Stimulated activated CD4-positive, alpha-beta T cell treated with anti-CD3 and anti-CD28 coated beads, Interleukin-2, amount 100 ng/mL, for 48 hours (primary cell): ENCODE measurements around the gene TAGLN2.

ENCODE experiments used
- DNase-seq, 2 donors: peaks; one replicate each; pipeline ENCODE4 v3.0.0-alpha.2; 2020

TAGLN2 gene

DNA sequence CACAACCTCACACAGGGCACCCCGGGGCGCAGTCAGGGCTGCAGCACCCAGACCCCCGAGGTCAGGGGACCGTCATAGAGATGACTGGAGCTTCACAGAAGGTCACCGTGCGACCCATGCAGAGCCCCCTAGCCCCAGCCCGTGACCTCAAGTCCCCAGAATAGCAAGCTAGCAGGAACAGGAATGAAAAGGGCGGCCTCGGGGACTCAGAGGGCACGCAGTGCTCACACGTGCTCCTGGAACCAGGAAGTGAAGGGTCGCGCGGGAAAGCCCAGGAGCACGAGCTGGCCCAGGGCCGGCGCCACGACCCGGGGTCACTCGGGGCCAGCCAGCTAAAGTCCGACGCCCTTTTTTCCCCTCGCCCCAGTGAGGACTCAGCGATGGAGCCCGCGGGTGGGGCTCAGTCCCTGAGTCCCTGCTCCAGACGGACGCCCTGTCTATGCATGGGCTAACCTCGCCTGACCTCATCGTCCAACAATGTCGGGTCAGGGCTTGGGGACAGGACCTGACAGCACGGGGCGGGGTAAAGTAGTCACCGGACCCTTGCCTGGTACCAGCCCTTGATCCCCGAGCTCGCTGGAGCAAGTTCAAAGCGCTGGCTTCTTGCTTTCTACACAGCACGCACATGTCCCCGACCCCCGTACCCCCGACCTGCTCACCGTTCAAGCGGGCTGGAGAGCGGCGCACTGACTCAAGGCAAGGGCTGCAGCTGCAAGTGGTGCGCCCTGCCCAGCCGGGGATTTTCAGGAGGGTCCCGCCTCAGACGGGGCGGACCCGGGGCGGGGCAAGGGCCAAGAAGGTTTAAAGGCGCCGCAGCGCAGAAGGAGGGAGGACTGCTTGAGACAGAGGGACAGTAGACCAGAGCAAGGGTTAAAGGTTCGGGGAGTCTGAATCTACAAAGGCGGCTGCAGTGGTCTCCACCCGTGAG lies at the start of gene TAGLN2:
TSS of gene TAGLN2 (minus strand) at position 717 of the 928 bp plus-strand sequence. CDS start 4,998 bp downstream, outside the sequence.
- DNase-seq = peak; percentile 84 to 85

DNA sequence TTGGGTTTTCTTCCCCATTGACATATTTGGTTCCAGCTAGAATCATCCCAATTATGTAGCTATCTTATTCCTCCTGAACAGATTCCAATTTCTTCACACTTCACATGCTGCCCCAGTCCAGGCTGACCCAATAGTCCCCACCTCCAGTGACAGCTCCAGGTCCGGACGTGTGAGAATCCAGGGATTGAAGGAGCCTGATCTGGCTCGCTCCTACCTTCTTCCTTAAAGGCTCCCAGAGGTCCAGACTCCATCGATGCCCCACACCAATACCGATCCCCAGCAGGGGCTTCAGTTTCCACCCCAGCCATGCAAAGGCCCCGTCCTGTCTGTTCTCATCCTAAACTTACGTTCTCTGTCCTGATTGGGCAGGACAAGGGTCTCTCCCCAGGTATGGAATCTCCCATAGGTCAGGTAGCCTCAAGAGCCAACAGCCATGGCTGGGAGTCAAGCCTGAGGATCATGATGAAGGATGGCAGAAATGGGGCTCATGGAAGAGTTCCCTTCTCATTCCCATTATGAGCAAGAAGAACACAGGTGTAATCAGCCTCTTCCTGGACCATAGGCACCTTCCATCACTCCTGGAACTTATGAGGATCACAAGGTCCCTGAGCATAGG lies 49.2 kb upstream of the TAGLN2 start:
- DNase-seq = no peak

- no peak for DNase-seq
These were observed 48.1 kb upstream of the TAGLN2 start for GRCh38 chr1:159973350-159973940.

- no peak for DNase-seq
These were observed 47.3 kb upstream of the TAGLN2 start for GRCh38 chr1:159972443-159973205.

DNA sequence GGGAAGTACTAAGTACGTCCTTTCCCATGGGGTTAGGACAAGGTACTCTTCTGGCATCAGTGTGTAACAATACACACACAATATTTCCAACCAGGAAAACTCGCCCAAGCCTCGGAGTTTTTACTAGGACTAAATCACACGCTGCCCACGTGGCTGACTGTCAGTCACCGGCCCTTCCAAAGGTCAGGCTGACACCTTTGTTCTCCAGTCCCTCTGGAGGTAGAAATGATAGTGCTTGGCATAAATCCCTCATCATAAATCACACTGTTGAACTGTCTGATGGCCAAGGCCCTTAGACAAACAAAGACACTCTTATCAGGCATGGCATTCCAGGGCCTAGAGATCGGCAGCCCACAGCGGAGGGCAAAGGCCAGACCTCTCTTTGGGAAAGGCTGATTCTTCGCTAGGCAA lies 45.6 kb upstream of the TAGLN2 start:
- DNase-seq = no peak

GRCh38 chr1:159968901-159969300 lies 43.6 kb upstream of the TAGLN2 start:
- no peak for DNase-seq

GRCh38 chr1:159965263-159965662 lies 40.0 kb upstream of the TAGLN2 start:
- DNase-seq = no peak

- DNase-seq = no peak
These were observed 38.8 kb upstream of the TAGLN2 start for GRCh38 chr1:159964144-159964543.

DNA sequence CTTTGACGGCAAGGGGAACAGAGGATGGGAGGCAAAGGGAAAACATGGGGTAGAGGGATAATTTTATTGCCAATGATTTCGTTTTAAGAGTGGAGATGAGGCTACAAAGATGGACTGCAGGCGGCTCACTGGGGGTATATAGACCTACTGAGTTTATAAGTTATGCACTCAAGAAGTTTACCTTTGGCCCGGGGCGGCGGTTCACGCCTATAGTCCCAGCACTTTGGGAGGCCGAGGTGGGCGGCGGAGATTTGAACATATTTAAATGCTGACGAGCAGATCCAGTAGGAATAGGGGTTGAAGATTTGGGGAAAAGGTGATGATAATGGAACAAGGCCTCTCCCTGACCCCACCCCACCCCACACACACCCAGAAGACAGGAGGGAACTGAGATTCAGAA lies 36.9 kb upstream of the TAGLN2 start:
- DNase-seq = no peak

GRCh38 chr1:159961636-159962035 lies 36.3 kb upstream of the TAGLN2 start:
- DNase-seq = no peak

DNA sequence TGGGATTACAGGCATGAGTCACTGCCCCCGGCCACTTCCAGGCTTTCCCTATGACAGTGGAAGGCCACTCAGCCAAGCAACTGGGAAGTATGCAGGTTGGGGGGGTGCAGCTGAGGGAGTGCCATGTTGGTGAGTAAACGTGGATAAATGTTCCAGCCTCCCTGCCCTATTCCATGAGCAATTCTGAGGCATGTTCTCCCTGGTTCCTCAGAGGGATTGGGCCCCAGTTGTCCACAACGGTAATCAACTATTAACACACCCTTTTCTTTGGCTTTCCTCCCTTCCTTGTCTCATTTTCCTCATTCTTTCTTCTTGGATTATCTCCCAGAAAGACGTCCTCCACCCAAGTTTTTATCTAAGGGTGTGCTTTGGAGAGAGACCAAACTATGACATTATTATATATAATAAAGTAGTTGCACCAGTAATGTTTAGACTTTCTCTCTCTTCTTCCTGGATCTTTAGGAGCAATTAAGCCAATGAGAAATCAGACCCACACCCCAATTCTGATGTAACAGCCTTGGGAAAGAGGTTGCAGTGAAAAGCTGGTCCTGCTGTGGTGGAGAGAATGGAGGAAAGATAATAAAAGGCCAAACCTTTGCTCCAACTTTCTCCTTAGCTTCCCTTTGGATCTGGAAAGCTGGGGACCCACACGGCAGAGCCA lies 35.5 kb upstream of the TAGLN2 start:
- DNase-seq = no peak

- DNase-seq = no peak
These were observed 34.1 kb upstream of the TAGLN2 start for GRCh38 chr1:159959451-159959850.

- DNase-seq = no peak
These were observed 33.5 kb upstream of the TAGLN2 start for GRCh38 chr1:159958719-159959380.

- no peak for DNase-seq
These were observed 32.5 kb upstream of the TAGLN2 start for GRCh38 chr1:159957824-159958268.

DNA sequence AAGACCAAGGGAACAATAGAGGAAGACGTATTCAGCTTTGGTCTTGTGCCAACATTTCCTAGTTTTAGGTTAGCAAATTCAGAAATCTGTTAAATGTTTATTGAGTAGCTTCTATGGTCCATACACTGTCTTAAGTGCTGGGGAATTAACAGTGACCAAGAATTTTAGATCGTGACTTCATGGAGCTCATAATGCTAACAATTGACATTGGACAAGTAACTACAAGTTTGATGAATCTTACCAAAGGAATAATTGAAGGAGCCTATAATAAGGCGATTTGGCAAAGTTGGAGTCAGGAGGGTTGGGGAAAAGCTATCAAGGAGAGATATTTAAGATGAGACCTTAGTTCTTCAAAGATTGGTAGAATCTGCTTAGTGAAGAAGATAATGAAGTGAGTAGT lies 30.1 kb upstream of the TAGLN2 start:
- DNase-seq = no peak

GRCh38 chr1:159953536-159954515 lies 28.5 kb upstream of the TAGLN2 start, which contains the start of gene SLAMF9:
TSS of gene SLAMF9 (minus strand) at chr1:159954237. CDS start at chr1:159954137, 100 bp downstream.
- DNase-seq = no peak

DNA sequence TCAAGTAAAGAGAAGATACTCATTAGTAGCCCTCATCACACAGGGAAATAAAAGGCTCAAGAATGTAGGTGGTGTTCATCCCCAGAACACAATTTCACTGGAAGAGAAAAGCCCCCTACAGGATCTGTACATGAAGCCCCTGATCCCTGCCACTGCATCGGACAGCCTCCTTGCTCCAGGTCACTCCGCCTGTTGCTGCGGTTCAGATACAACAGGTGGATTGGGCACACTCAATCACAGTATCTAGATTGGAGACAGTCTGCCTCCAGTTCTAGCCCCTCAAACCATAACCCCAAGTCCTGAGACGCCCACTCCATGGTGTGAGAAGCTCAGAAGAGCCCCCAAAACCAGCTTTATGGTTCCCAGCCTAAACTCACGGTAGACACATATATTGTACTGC lies 27.6 kb upstream of the TAGLN2 start:
- no peak for DNase-seq

DNA sequence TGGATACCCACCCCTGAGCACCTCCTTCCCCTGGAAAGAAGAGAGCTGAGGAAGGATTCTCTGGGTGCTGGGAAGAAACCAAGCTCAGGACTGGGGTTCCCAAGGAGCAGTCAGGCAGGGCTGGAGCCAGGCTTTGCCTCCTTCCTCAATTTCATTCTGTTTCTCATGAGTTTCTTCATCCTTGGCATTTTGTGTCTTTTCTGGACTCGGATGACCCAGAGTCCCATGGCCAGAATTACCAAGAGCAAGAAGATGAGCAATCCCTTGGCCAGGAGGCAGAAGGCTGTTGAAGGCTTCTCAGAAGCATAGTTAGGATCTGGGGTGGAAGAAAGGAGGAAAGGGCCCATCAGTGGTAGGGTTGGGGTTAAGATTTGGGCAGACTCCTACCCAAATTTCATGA lies 26.2 kb upstream of the TAGLN2 start:
- no peak for DNase-seq

DNA sequence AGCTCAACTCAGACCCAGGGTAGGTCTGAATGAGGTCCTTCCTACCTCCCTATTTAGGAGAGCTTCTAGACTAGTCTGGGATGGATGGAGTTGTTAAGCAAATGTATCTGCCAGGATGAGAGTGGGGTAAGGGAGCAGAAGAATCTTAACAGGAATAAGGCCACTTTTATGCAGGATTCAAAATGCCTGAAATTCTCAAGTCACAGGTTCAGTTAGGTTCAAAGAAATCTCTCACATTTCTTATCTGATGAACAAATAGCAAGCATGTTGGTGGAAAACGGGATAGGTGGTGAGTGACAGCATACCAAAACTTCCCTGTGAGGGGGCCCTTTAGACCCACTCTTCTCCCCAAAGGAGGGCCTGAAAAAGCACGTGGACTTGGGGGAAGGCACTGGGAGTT lies 25.7 kb upstream of the TAGLN2 start:
- DNase-seq = no peak

GRCh38 chr1:159949981-159950381 lies 24.7 kb upstream of the TAGLN2 start:
- no peak for DNase-seq
